ENCODE data around the gene PPP1R3A.

Gene PPP1R3A

GRCh38 chr7:113915956-113916355, 2.9 kb downstream of the PPP1R3A start (continued):
- TF ChIP-seq PATZ1 (tag by site-specific recombination; IDR thresholded peaks at IDR 0.05) (no peak), ZNF521 (tag by site-specific recombination; IDR thresholded peaks at IDR 0.05) (no peak), ZNF580 (tag by site-specific recombination; IDR thresholded peaks at IDR 0.05) (no peak), ZNF529 (tag by site-specific recombination; IDR thresholded peaks at IDR 0.05; ENCODE audit: insufficient replicate concordance) (no peak), ZNF18 (tag by site-specific recombination; IDR thresholded peaks at IDR 0.05) (no peak), TSHZ1 (tag by site-specific recombination; IDR thresholded peaks at IDR 0.05; ENCODE audit: borderline replicate concordance) (no peak), GLI2 (tag by site-specific recombination; IDR thresholded peaks at IDR 0.05; ENCODE audit: borderline replicate concordance, low read depth) (no peak), ZNF610 (tag by site-specific recombination; IDR thresholded peaks at IDR 0.05; ENCODE audit: borderline replicate concordance) (no peak), HOXC10 (CRISPR knock-in tag; IDR thresholded peaks at IDR 0.05) (no peak), ZNF423 (tag by site-specific recombination; IDR thresholded peaks at IDR 0.05) (no peak), ZNF707 (tag by site-specific recombination; IDR thresholded peaks at IDR 0.05) (no peak), ZBTB10 (tag by site-specific recombination; IDR thresholded peaks at IDR 0.05) (no peak), ZNF645 (tag by site-specific recombination; IDR thresholded peaks at IDR 0.05) (no peak)

- CTCF ChIA-PET = no interaction called here
- POLR2A ChIA-PET = no interaction called here
- H3K4me1 ChIP-seq (ENCODE audit: control insufficient read depth, insufficient read depth, low read length) = no peaks in the 10 kb centered on the region
- H3K36me3 ChIP-seq (ENCODE audit: control insufficient read depth in 2 of 2, insufficient read depth in 1 of 2, low read length in 2 of 2) = no peaks in the 10 kb centered on the region
- no peak overlapping the region for H3K4me3 ChIP-seq (ENCODE audit: low read depth, low read length)
- H3K9me3 ChIP-seq (ENCODE audit: control insufficient read depth, insufficient read depth, low read depth, low read length) = no peaks in the 10 kb centered on the region
- TF ChIP-seq ZNF112 (tag by site-specific recombination; IDR thresholded peaks at IDR 0.05) = no peak
- no peak for TF ChIP-seq ZNF792 (tag by site-specific recombination; IDR thresholded peaks at IDR 0.05)
- TF ChIP-seq GLIS1 (tag by site-specific recombination; IDR thresholded peaks at IDR 0.05) = no peak
- no peak for TF ChIP-seq KLF8 (tag by site-specific recombination; IDR thresholded peaks at IDR 0.05)
- no peak for TF ChIP-seq SP7 (tag by site-specific recombination; IDR thresholded peaks at IDR 0.05)
- no peak for TF ChIP-seq PRDM6 (tag by site-specific recombination; IDR thresholded peaks at IDR 0.05)
- no peak for TF ChIP-seq ZNF391 (tag by site-specific recombination; IDR thresholded peaks at IDR 0.05; ENCODE audit: borderline replicate concordance, low read depth)
- TF ChIP-seq ZNF626 (tag by site-specific recombination; IDR thresholded peaks at IDR 0.05) = no peak
- no peak for TF ChIP-seq ZNF48 (tag by site-specific recombination; IDR thresholded peaks at IDR 0.05)
- TF ChIP-seq ZNF449 (tag by site-specific recombination; IDR thresholded peaks at IDR 0.05) = no peak
- H3K27ac ChIP-seq (ENCODE audit: extremely low read depth, low read depth, low read length) = no peak overlapping the region
These were observed 5.9 kb downstream of the PPP1R3A start for GRCh38 chr7:113912876-113913275.
